Activated CD8-positive, alpha-beta T cell treated with anti-CD3 and anti-CD28 coated beads, Interleukin-2, amount 10 ng/mL, durations not matched to agents 7 days and 5 days (primary cell): ENCODE results near the gene RRM1. TPM values are rescaled to one million over a fixed set of nuclear protein-coding genes. Genes with fewer than 3 reads are reported as not detected.

ENCODE experiments used
- ATAC-seq: fragments of 150-1000 bp; cut with Tn5 transposase; one replicate; pipeline ENCODE4 v1.10.0; 2021; ENCODE audit warnings: moderate library complexity
- CTCF ChIA-PET: fragments of 350-600 bp; sonication (Branson Sonifier 250); formaldehyde crosslinking; loops from one replicate; lab custom pipeline; 2021; ENCODE audit warnings: antibody characterized with exemption; lab: Charles Lee
- POLR2A ChIA-PET: fragments of 350-600 bp; sonication (Branson Sonifier 250); formaldehyde crosslinking; loops from one replicate; lab custom pipeline; 2021; ENCODE audit warnings: antibody characterized with exemption; lab: Charles Lee
- DNase-seq: peaks from one replicate; pipeline ENCODE4 v3.0.0-alpha.2; 2020
- H3K27ac Mint-ChIP-seq: one replicate; pipeline ENCODE4 v1.8.0; 2021; ENCODE audit warnings: mild to moderate bottlenecking, mixed read lengths
- H3K27me3 Mint-ChIP-seq: one replicate; pipeline ENCODE4 v1.8.0; 2021; ENCODE audit warnings: low read depth, mixed read lengths
- H3K36me3 Mint-ChIP-seq: one replicate; pipeline ENCODE4 v1.8.0; 2021; ENCODE audit warnings: low read depth, mixed read lengths
- H3K4me1 Mint-ChIP-seq: one replicate; pipeline ENCODE4 v1.8.0; 2021; ENCODE audit warnings: low read depth, mixed read lengths
- H3K4me3 Mint-ChIP-seq: one replicate; pipeline ENCODE4 v1.8.0; 2021; ENCODE audit warnings: mild to moderate bottlenecking, mixed read lengths
- H3K9me3 Mint-ChIP-seq: one replicate; pipeline ENCODE4 v1.8.0; 2022; ENCODE audit warnings: mixed read lengths; ENCODE audit not compliant: insufficient read depth
- total RNA-seq, 2 experiments: library from RNA; stranded (reverse); gene quantifications; one replicate each; pipeline ENCODE4 v1.2.3, GENCODE V29; 2021

The RRM1 gene
- total RNA-seq, 2 experiments from 2014 or later: 180 to 183 TPM

DNA sequence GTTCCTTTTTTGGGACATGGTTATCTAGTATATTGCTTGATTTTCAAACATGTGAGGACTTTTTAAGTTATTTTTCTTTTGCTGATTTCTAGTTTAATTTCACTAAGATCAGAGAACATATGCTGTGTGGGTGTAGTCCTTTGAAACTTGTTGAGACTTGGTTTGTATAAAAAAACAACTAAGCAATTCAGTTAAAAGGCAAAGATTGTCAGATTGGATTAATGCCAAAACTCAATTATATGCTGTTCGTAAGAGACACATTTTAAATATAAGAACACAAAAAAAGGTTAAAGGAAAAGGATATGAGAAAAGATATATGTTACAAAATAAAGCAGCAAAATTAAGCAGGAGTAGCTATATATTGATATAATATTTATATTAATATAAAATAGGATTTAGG is 17.8 kb upstream of the RRM1 start:
- Mint-ChIP-seq H3K36me3 (peaks cover 47% of the 10 kb centered on the region), H3K27me3 (no peaks in the 10 kb centered on the region), H3K4me3 (no peak overlapping the region), H3K27ac (no peak overlapping the region), H3K4me1 (peaks cover 11% of the 10 kb centered on the region), H3K9me3 (no peaks in the 10 kb centered on the region)
- CTCF ChIA-PET: interaction anchor here (0.9 kb wide), 1 partner anchor 221 kb away, joined by 3 read pairs; the partner anchor contains the start of gene STIM1
- DNase-seq (no peak), ATAC-seq (no peak)
- POLR2A ChIA-PET: no interaction called here

DNA sequence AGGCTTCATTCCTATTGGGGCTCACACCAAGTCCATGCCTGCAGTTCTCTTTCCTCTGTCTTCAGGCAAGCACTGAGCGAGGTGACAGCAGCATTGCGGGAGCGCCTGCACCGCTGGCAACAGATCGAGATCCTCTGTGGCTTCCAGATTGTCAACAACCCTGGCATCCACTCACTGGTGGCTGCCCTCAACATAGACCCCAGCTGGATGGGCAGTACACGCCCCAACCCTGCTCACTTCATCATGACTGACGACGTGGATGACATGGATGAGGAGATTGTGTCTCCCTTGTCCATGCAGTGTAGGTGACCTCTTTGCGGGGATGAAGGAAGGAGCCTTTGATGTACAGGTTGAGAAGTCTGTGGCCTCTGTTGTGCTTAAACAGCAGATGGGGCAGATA is 11.4 kb upstream of the RRM1 start:
- peaks cover 54% of the 10 kb centered on the region for H3K36me3 Mint-ChIP-seq
- peaks cover 22% of the 10 kb centered on the region for H3K4me1 Mint-ChIP-seq
- DNase-seq: no peak
- H3K4me3 Mint-ChIP-seq: no peak overlapping the region
- ChIA-PET CTCF (interaction anchor here (1.3 to 5.8 kb wide), 2 partner anchors 10 to 275 kb away, joined by 3 to 59 read pairs; partner anchors contain the start of gene PGAP2), POLR2A (interaction anchor here (0.6 to 1.1 kb wide), 2 partner anchors 10 to 45 kb away, joined by 3 read pairs; no protein-coding TSS in a partner anchor)
- H3K9me3 Mint-ChIP-seq: no peaks in the 10 kb centered on the region
- no peaks in the 10 kb centered on the region for H3K27me3 Mint-ChIP-seq
- no peak for ATAC-seq
- H3K27ac Mint-ChIP-seq: no peak overlapping the region

DNA sequence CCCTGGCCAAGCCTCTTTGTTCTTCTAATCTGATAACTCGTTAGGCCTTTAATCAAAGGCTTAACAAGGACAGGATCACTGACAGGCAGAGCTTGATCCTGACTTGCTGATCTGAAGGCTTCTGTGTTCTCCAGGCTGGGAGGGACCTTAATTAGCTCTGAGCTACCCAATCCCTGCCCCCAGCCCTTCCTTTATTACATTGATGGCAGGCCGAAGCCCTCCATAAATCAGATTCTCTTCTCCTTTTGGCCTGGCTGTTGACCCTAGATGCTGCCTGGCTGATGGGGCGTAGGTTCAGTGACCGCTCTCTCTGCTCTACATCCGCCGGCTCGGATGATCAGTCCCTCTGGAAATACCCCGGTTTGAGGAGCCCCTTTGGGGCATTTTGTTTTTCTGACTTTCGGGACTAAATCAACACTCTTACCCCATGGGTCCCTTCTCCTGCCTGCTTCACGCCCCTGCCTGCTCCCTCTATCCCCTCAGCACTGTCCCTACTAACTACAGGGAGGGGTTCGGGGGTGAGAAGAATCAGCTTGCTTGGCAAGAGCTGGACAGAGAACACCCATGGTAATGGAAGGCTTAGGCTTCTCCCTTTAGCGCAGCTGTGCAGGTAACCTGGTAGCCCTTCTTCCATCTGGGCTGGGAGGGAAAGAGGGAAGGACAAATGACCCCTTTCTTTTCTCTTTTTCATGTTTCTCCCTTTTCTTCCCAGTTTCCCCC is 10.0 kb upstream of the RRM1 start:
- peaks cover 64% of the 10 kb centered on the region for H3K36me3 Mint-ChIP-seq

DNA sequence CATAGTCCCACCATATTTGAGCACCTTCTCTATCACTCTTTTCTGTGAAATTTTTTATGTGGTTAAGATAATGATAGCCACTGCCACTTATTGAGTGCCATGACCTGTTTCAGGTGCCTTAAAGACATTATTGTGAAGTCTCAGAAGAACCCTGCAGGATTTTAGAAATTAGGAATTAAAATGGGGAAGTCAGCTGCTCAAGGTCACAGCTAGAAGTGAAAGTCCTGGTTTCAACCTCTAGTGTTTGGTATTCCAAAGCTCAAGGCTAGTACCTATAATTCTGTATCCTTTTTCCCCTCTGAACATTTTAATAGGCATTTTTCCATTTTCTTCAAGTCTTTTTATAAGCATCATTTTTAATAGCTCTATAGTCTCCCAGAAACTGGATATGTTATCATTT is 9.0 kb upstream of the RRM1 start:
- H3K27me3 Mint-ChIP-seq: no peaks in the 10 kb centered on the region
- POLR2A ChIA-PET: interaction anchor here (0.5 to 1.7 kb wide), 3 partner anchors 124 to 391 kb away, joined by 4 read pairs; no protein-coding TSS in a partner anchor
- H3K36me3 Mint-ChIP-seq: peaks cover 70% of the 10 kb centered on the region

More for the DNA sequence above, 10.0 kb upstream of the RRM1 start:
- ChIA-PET CTCF (interaction anchor here (0.9 to 5.8 kb wide), 3 partner anchors 12 to 237 kb away, joined by 3 to 59 read pairs (median 4); partner anchors contain the start of gene STIM1), POLR2A (interaction anchor here (0.7 to 1.7 kb wide), 2 partner anchors 123 to 245 kb away, joined by 4 read pairs; no protein-coding TSS in a partner anchor)
- Mint-ChIP-seq H3K9me3 (no peaks in the 10 kb centered on the region), H3K4me3 (no peak overlapping the region), H3K27me3 (no peaks in the 10 kb centered on the region), H3K27ac (no peak overlapping the region), H3K4me1 (peaks cover 27% of the 10 kb centered on the region)
- ATAC-seq (no peak), DNase-seq (no peak)

DNA sequence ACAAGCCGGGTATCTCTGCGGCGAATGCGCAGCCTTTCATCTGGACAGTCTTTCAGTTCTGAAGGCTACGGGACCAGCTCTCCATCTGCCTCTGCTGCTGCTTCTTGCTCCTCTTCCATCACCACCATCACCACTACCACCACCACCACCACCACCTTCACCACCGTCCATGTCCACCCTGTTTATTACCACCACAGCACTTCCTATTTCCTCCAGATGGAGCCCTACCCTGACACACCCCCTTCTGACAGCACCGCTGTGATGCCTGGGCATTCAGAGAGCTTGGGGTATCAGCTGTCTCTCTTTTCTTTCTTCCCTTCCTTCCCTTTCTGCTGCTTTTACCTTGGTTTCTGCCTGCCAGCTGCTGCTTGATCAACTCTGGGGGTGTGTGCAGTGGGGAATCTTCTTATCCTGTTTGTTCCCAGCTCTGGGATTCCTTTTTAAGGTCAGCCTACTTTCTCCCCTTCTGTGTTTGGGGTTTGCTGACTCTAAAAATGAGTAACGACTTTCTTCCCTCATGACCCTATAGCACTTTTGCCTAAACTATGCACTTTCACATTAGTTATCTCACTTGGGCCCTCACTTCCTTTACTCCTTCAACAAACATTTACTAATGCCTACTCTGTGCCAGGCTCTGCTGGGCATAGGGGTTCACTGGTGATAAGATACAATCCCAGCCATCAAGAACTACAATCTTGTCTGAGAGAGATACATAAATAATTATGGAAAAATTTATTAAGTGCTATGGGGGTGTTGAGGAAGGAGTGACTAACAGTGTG is 7.8 kb upstream of the RRM1 start:
- DNase-seq (peak; percentile 30), ATAC-seq (no peak)
- ChIA-PET CTCF (no interaction called here), POLR2A (no interaction called here)
- H3K4me1 Mint-ChIP-seq: peaks cover 49% of the 10 kb centered on the region
- peaks cover 76% of the 10 kb centered on the region for H3K36me3 Mint-ChIP-seq
- no peaks in the 10 kb centered on the region for H3K27me3 Mint-ChIP-seq
- H3K27ac Mint-ChIP-seq: peak overlapping the region; percentile 31
- no peak overlapping the region for H3K4me3 Mint-ChIP-seq
- H3K9me3 Mint-ChIP-seq: no peaks in the 10 kb centered on the region

More for the DNA sequence above, 9.0 kb upstream of the RRM1 start:
- peaks cover 37% of the 10 kb centered on the region for H3K4me1 Mint-ChIP-seq
- no peak overlapping the region for H3K27ac Mint-ChIP-seq
- DNase-seq: no peak
- H3K4me3 Mint-ChIP-seq: no peak overlapping the region
- no peaks in the 10 kb centered on the region for H3K9me3 Mint-ChIP-seq
- no peak for ATAC-seq
- CTCF ChIA-PET: interaction anchor here (0.8 to 5.8 kb wide), 4 partner anchors 13 to 260 kb away, joined by 3 to 59 read pairs (median 4); partner anchors contain the start of gene STIM1

DNA sequence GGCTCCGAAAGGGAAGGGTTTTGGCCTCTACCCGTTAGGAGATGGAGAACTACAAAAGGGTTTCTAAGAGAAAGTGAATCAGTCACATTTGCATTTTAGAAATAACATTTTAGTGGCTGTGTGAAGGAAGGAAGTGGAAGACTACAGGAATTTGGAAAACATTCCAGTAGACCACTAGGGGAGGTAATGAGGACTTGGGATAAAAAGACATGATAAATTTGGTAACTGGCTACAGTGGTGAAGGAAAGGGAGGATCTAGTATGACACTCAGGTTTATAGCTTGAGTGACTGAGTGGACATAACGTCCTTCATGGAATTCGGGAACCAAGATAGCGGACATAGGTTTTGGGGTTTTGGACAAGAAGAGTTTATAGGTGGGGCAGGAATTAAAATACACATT is 7.0 kb upstream of the RRM1 start:
- DNase-seq (no peak), ATAC-seq (no peak)
- no peaks in the 10 kb centered on the region for H3K27me3 Mint-ChIP-seq
- peak overlapping the region; percentile 31 for H3K27ac Mint-ChIP-seq
- H3K4me1 Mint-ChIP-seq: peaks cover 57% of the 10 kb centered on the region
- no peaks in the 10 kb centered on the region for H3K9me3 Mint-ChIP-seq
- H3K36me3 Mint-ChIP-seq: peaks cover 80% of the 10 kb centered on the region
- ChIA-PET POLR2A (no interaction called here), CTCF (interaction anchor here (0.8 to 1.4 kb wide), 6 partner anchors 14 to 279 kb away, joined by 3 to 10 read pairs (median 3); partner anchors contain the start of genes PGAP2 and STIM1)
- H3K4me3 Mint-ChIP-seq: no peak overlapping the region

DNA sequence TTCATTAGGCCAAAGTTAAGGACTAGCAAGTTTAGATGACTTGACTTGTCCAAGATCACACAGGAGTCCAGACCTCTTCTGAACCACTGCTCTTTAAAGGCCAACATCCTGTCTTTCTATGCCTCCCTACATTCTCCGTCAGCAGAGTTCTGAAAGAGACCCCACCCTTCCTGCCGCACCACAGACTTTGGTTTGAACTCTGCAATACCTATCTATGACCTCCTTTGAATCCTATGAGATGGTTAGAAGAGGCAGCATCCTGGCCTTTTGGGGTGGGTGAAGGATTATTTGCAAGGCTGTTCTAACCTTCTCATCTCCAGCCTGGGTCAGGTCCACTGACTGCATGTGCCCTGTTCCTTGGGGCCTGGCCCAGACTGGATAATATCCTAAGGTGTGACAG is 4.3 kb upstream of the RRM1 start:
- Mint-ChIP-seq H3K9me3 (no peaks in the 10 kb centered on the region), H3K4me3 (peak overlapping the region; percentile 74), H3K36me3 (peaks cover 72% of the 10 kb centered on the region), H3K27me3 (no peaks in the 10 kb centered on the region), H3K27ac (peak overlapping the region; percentile 97), H3K4me1 (peaks cover 71% of the 10 kb centered on the region)
- CTCF ChIA-PET: interaction anchor here (1.0 to 1.4 kb wide), 2 partner anchors 18 to 241 kb away, joined by 3 to 8 read pairs; no protein-coding TSS in a partner anchor
- DNase-seq (peak; percentile 83), ATAC-seq (peak; percentile 28)
- POLR2A ChIA-PET: interaction anchor here (0.8 kb wide), 1 partner anchor 249 kb away, joined by 4 read pairs; the partner anchor contains the start of gene RHOG

DNA sequence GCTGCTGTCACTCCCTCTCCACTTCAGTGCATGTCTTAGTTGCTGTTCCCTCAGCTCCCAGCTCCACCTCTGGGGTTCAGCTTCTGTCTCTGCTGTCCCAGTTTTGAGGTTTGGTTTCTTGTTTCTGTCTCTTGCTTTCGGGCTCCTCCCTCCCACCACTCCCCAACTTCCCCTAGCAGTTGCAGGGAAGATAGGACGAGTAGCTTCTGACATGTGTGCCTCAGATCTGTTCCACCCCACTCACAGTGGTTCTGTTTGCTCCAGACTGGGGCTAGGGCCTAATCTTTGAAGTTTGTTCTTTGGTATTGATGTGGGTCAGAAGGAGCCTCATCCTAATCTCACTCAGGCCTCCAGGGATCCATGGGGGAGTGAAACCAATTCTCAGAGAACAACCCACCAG is 2.6 kb upstream of the RRM1 start:
- ChIA-PET POLR2A (interaction anchor here (1.3 to 1.8 kb wide), 3 partner anchors 230 to 250 kb away, joined by 3 to 6 read pairs (median 6); partner anchors contain the start of gene STIM1), CTCF (interaction anchor here (0.9 to 3.3 kb wide), 3 partner anchors 19 to 237 kb away, joined by 3 to 15 read pairs (median 4); partner anchors contain the start of gene STIM1)
- Mint-ChIP-seq H3K27me3 (no peaks in the 10 kb centered on the region), H3K9me3 (no peaks in the 10 kb centered on the region), H3K4me3 (peak overlapping the region; percentile 62), H3K36me3 (peaks cover 69% of the 10 kb centered on the region), H3K4me1 (peaks cover 74% of the 10 kb centered on the region), H3K27ac (peak overlapping the region; percentile 97)
- ATAC-seq (peak; percentile 4), DNase-seq (peak; percentile 50)

DNA sequence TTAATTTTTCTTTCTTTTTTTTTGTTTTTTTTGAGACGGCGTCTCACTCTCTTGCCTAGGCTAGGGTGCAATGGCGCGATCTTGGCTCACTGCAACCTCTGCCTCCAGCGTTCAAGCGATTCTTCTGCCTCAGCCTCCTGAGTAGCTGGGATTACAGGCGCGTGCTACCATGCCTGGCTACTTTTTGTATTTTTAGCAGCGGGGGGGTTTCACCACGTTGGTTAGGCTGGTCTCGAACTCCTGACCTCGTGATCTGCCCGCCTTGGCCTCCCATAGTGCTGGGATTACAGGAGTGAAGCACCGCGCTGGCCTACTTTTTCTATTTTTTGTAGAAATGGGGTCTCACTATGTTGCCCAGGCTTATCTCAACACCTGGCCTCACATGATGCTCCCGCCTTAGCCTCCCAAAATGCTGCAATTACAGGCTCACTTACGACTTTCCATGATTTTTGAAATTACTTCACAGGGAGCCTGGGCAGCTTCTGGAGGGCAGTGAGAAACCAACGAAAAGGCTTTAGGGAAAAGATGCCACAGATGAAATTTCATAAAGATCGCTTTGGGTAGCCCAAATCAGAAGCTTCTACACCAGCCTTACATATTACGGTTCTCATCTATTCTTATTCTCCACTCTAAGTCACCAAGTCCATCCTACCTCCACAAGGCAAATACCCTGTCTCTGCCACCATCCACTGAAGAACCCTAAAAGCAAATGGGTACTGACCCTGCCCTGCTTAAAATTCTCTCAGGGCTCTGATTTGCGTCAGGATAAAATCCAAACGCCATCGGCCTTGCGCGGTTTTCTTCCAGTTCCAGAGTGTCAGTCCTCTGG is 866 bp upstream of the RRM1 start:
- Mint-ChIP-seq H3K9me3 (no peaks in the 10 kb centered on the region), H3K27ac (peak overlapping the region; percentile 95), H3K27me3 (no peaks in the 10 kb centered on the region), H3K36me3 (peaks cover 60% of the 10 kb centered on the region), H3K4me1 (peaks cover 73% of the 10 kb centered on the region), H3K4me3 (peak overlapping the region; percentile 88)
- DNase-seq (no peak), ATAC-seq (no peak)
- ChIA-PET POLR2A (interaction anchor here (0.7 to 1.3 kb wide), 3 partner anchors 197 to 240 kb away, joined by 3 read pairs; no protein-coding TSS in a partner anchor), CTCF (interaction anchor here (3.3 kb wide), 1 partner anchor 21 kb away, joined by 15 read pairs; no protein-coding TSS in a partner anchor)

DNA sequence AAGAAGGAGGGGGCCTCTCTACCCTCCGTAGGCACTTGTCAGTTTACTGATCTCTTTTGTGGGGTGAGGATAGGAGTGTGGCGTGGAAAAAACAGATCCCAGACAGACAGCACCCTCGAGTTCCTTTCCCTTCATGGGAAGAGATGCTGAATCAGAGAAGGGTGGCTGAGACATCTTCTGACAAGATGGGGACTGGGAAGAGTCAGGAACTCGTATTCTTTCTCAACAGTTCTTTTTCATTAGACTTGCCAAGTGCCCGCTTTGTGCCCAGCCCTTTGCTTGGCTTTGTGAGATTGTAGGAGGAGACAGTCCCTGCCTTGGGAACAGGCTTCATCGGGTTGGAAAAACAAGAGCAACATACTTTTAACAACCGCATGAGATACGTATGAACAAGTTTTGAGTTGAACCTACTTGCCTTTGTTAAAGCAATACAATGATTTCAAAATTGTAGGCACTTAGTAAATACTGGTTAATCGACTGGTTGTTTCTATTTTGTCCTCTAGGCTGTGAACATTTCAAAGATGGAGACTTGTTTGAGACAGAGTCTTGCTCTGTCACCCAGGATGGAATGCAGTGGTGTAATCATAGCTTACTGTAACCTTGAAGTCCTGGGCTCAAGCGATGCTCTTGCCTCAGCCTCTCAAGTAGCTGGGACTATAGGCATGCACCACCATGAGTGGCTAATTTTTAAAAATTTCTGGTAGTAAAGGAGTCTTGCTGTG is 1.1 kb downstream of the RRM1 start:
- peak overlapping the region; percentile 88 for H3K4me3 Mint-ChIP-seq
- no peak for DNase-seq
- no peaks in the 10 kb centered on the region for H3K27me3 Mint-ChIP-seq
- CTCF ChIA-PET: interaction anchor here (1.0 to 1.4 kb wide), 6 partner anchors 12 to 259 kb away, joined by 3 to 7 read pairs (median 3); partner anchors contain the start of genes RHOG and STIM1
- POLR2A ChIA-PET: interaction anchor here (0.6 to 0.8 kb wide), 3 partner anchors 28 to 257 kb away, joined by 3 to 4 read pairs (median 3); partner anchors contain the start of gene RHOG
- ATAC-seq: no peak
- peaks cover 60% of the 10 kb centered on the region for H3K36me3 Mint-ChIP-seq
- peak overlapping the region; percentile 95 for H3K27ac Mint-ChIP-seq
- H3K4me1 Mint-ChIP-seq: peaks cover 74% of the 10 kb centered on the region
- no peaks in the 10 kb centered on the region for H3K9me3 Mint-ChIP-seq
